Activated naive CD4-positive, alpha-beta T cell treated with anti-CD3 and anti-CD28 coated beads, Interleukin-2, amount 50 U/mL, for 16 hours (primary cell): Measurements from ENCODE around the gene LUC7L2.
"Not testable (repeated sequence)": the region's sequence is repeated elsewhere in the genome, so short reads cannot be mapped to it uniquely, and the experiment has no call there.

Experiments
- DNase-seq: peaks from one replicate; pipeline ENCODE4 v3.0.0-alpha.2; 2020

The LUC7L2 gene

DNA sequence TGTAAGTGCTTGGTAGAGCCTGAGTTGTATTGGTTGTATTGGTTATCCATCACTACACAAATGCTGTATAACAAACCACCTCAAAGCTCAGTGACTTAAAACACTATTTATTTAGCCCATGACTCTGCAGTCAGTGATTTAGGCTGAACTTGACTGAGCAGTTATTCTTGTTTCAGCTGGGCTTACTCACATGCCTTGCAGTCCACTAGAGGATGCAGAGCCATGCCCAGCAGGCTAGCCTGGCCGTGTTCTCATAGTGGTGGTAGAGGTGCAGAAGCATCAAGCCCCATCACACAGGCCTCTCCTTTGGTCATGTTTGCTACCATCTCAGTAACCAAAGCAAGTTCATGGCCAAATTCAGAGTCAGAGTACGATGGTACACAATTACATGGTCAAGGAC lies 43.9 kb downstream of the LUC7L2 start:
- no peak for DNase-seq

- no peak for DNase-seq
Observed at GRCh38 chr7:139407555-139407954, 47.9 kb downstream of the LUC7L2 start.

- DNase-seq, result not testable (repeated sequence)
Observed at GRCh38 chr7:139414743-139415402, 55.2 kb downstream of the LUC7L2 start.

- no peak for DNase-seq
Observed at GRCh38 chr7:139416405-139416804, 56.7 kb downstream of the LUC7L2 start.

DNA sequence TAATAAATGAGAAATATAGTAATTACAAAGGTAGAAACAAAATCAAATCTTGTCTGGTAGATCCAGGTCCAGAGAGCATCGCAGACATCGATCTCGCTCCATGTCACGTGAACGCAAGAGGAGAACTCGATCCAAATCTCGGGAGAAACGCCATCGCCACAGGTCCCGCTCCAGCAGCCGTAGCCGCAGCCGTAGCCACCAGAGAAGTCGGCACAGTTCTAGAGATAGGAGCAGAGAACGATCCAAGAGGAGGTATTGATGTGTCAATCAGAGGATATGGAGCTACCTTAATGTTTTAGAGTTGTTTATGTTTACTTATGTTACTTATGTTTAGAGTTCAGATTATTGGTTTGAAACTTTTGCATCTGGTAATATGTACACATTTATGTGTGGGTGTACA lies 57.8 kb downstream of the LUC7L2 start:
- DNase-seq, result no peak

DNA sequence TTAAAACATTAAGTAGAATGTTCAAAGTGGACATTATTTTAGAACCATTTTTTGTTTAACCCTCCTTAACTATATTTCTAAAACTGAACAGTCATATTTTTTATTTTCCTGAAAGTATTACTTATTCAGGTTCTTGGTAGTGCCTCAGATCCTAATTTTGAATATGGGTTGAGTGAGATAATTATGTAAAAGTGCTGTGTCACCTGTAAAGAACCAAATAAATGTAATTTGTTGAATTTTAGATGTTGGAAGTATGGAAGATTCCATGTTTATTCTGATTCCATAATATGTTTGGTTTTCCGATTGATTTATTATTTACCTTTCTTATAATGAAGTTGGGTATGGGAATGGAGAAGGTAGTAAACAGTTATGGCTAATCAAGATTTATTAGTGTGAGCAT lies 61.4 kb downstream of the LUC7L2 start:
- DNase-seq, result no peak

DNA sequence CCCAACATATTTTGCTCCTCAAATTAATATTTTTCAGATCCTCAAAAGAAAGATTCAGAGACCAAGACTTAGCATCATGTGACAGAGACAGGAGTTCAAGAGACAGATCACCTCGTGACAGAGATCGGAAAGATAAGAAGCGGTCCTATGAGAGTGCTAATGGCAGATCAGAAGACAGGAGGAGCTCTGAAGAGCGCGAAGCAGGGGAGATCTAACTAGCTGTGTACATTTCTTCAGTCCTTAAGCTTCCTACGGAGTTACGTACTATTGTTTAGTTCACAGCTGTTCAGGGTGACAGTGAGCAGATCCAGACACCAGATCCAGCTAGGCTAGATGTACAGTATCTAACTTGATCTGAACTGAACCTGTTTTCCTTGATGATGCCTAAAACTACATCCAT lies 62.4 kb downstream of the LUC7L2 start:
- no peak for DNase-seq

DNA sequence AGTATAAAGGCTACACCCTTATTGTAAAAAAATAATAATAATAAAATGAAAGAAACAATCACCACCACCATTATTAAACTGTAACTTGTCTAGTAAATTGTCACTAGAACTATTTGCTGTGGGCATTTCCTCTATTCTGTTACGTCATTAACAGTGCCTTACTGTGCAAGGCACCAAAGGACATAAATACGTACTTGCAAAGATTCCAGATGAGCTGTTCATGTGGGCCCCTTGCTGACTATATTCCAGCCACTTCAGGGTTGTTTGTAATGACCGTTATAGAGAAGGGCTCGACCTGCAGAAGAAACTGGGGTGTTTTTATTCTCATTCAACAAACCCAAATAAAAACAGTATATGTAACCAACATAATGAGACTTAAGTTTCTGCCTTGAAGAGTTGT lies 63.4 kb downstream of the LUC7L2 start:
- no peak for DNase-seq

- no peak for DNase-seq
Observed at GRCh38 chr7:139424004-139424403, 64.3 kb downstream of the LUC7L2 start.

DNA sequence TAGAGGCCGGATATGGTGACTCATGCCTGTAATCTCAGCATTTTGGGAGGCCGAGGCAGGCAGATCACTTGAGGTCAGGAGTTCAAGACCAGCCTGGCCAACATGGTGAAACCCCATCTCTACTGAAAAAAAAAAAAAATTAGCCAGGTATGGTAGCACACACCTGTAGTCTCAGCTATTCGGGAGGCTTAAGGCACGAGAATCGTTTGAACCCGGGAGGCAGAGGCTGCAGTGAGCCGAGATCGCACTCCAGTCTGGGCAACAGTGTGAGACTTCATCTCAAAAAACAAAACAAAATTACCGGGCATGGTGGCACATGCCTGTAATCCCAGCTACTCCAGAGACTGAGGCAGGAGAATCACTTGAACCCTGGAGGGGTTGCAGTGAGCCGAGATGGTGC lies 66.0 kb downstream of the LUC7L2 start:
- DNase-seq, result not testable (repeated sequence)

- DNase-seq, result no peak
Observed at GRCh38 chr7:139426258-139427028, 66.7 kb downstream of the LUC7L2 start.

GRCh38 chr7:139427029-139427420 lies 67.3 kb downstream of the LUC7L2 start:
- no peak for DNase-seq

GRCh38 chr7:139427788-139428187 lies 68.1 kb downstream of the LUC7L2 start:
- no peak for DNase-seq

- DNase-seq, result not testable (repeated sequence)
Observed at GRCh38 chr7:139429735-139430134, 70.0 kb downstream of the LUC7L2 start.

DNA sequence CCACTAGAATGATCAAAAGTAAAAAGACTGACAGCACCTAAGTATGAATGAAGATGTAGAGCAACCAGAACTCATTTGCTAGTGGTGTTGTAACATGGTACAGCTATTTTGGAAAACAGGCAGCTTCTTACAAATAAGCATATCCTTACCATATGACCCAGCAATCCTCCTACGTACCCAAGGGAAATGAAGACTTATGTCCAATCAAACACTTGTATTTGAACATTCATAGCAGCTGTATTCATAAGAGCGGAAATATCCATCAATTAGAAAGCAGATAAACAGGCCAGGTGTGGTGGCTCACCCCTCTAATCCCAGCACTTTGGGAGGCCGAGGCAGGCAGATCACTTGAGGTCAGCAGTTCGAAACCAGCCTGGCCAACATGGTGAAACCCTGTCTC lies 70.7 kb downstream of the LUC7L2 start:
- no peak for DNase-seq

DNA sequence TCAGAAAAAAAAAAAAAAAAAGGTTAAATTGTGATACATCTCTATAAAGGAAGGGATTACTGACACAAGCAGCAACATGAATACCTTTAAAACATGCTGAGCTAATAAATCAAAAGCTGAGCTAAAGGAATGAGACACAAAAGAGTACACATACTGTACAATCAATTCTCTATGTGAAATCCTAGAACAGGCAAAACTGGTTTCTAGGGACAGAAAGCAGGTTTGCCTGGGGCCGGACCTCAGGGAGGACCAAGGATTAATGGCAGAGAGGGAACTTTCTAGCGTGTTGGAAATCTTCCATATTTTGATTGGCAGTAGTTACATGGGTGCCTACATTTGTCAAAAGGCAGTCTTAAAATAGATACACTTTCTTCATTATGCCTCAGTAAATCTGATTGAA lies 71.3 kb downstream of the LUC7L2 start:
- DNase-seq, result no peak

GRCh38 chr7:139431459-139431858 lies 71.8 kb downstream of the LUC7L2 start:
- no peak for DNase-seq

DNA sequence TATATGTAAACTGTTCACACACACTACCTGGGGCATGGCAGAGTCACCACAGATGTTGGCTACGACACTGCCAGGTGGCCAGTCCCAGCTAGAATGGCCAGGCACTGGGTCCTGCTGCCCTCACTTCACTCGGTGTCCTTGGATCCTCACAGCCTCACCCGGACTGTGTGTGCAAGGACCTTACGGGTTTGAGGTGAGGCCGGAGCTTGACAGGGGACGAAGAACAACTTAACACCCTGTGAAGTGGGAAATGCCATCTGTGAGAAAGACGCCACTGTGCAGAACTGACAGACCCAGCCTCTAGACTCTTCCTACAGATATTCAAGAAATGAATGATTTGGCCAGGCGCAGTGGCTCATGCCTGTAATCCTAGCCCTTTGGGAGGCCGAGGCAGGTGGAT lies 77.1 kb downstream of the LUC7L2 start:
- DNase-seq, result no peak

DNA sequence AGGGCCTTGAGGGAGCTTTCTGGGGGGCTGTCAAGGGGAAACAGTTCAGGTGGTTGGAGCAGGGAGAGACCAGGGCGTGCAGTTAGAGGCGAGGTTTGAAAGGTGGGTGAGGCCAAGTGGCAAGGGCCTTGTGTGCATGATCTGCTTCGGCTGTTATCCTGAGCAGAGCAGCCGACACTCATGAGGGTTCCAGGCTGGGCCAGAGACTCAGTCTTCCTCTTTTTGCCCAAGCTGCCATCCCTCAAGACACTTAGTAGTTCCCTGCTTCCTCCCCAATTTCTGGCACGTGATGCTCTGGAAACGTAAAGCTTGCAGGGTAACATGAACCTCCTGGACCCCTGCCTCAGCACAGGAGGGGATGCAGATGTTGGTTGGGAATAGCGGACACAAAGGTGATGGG lies 79.7 kb downstream of the LUC7L2 start:
- DNase-seq, result no peak

DNA sequence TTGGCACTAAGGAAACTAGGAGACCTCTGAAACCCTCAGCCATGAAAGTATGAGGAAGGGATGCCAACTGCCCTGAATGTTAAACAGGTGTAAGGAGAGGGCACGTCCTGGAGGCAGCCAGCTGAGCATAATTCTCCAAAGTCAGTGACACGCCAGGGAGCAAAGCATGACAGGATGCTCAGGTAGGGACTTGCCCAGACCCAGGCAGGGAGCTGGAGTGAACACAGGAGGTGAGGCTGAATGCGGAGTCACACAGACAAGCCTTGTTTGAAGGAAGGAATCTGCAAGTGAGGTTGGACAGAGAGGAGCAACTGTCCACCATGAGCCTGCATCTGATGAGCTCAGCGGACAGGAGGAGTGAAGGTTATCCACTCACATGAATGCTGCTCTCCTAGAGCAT lies 82.3 kb downstream of the LUC7L2 start:
- no peak for DNase-seq

DNA sequence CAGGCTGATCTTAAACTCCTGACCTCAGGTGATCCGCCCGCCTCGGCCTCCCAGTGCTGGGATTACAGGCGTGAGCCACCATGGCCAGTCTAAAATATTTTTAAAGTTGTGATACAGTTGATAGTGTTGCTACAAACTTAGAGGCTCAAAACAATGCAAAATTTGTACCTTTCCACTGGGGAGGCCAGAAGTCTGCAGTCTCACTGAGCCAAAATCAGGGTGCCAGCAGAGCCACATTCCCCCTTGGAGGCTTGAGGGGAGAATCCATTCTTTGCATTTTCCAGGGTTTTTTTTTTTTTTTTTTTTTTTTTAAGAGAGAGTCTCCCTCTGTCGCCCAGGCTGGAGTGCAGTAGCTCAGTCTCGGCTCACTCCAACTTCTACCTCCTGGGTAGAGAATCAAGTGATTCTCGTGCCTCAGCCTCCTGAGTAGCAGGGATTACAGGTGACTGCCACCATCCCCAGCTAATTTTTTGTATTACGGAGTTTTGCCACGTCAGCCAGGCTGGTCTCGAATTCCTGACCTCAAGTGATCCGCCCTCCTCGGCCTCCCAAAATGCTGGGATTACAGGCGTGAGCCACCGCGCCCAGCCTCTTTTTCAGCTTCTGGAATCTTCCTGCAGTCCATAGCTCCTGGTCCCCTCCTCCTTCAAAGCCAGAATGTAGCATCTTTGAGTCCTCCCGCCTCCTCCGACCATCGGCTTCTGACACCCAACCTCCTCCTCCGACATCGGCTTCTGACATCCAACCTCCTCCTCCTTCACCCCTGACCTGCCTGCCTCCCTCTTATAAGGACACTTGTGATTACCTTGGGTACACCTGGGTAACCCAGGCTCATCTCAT lies 86.6 kb downstream of the LUC7L2 start:
- no peak for DNase-seq

- DNase-seq, result no peak
Observed at GRCh38 chr7:139450851-139451250, 91.2 kb downstream of the LUC7L2 start.

DNA sequence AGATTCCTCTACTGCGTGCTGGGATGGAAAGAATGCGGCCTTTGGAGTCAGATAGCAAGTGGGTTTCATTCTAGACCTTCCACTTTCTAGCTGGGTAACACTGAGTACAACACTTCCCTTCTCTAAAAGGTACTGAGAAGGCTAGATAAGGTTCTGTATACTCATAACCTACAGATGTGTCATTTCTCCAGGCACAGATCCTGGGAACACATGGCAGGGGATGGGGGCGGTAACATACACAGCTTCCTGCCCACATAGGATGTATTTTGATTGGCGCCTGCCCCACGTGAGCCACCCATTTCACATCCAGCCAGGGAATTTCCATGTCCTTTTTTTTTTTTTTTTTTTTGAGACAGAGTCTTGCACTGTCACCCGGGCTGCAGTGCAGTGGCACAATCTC lies 91.9 kb downstream of the LUC7L2 start:
- no peak for DNase-seq
